Stomach (tissue), 9 donors: ENCODE measurements around the gene PSTPIP2. TPM values are rescaled to one million over a fixed set of nuclear protein-coding genes. Genes with fewer than 3 reads are reported as not detected.

Experiments used
- DNase-seq, 2 donors: peaks; one replicate each; pipeline versions ENCODE4 v3.0.0 to v3.0.0-alpha.2; 2013 to 2019
- H3K27ac ChIP-seq, 5 donors: fragments of 200-600 bp in 4 of 5; sonication (generic) in 4 of 5; one replicate each; pipeline ENCODE4 v1.5.1; 2013 to 2019; ENCODE audit warnings: mild to moderate bottlenecking in 1 of 5, moderate library complexity in 1 of 5
- H3K27me3 ChIP-seq, 3 donors: fragments of 200-600 bp; sonication (generic); one replicate each; pipeline ENCODE4 v1.5.1; 2017 to 2019; ENCODE audit warnings: mixed run types in 1 of 3
- H3K36me3 ChIP-seq, 4 donors: fragments of 200-600 bp; sonication (generic); 1 replicate in 3 of 4; 2 replicates in 1 of 4; pipeline ENCODE4 v1.5.1; 2016 to 2019
- H3K4me1 ChIP-seq, 4 donors: fragments of 200-600 bp; sonication (generic); one replicate each; pipeline ENCODE4 v1.5.1; 2016 to 2019
- H3K4me3 ChIP-seq, 4 donors: fragments of 200-600 bp; sonication (generic) in 3 of 4; one replicate each; pipeline ENCODE4 v1.5.1; 2016 to 2019; ENCODE audit warnings: mild to moderate bottlenecking in 1 of 4
- H3K9me3 ChIP-seq, 4 donors: fragments of 200-600 bp; sonication (generic); one replicate each; pipeline ENCODE4 v1.5.1; 2016 to 2019
- CTCF ChIP-seq, 7 experiments: fragments of 450-650 bp in 4 of 7; fragments of 200-600 bp in 3 of 7; sonication (generic) in 3 of 7; IDR thresholded peaks; one replicate each; pipeline ENCODE4 v1.5.1; 2016 to 2019; ENCODE audit warnings: antibody characterized with exemption in 7 of 7, control low read depth in 2 of 7, mild to moderate bottlenecking in 1 of 7
- EP300 ChIP-seq: sonication (generic); formaldehyde crosslinking; IDR thresholded peaks from one replicate; pipeline ENCODE4 v1.6.1; 2017; ENCODE audit warnings: antibody characterized with exemption
- POLR2A ChIP-seq, 4 donors: fragments of 450-650 bp; IDR thresholded peaks; one replicate each; pipeline ENCODE4 v1.6.1; 2016; ENCODE audit warnings: antibody characterized with exemption in 4 of 4, control low read depth in 2 of 4, mild to moderate bottlenecking in 1 of 4, moderate library complexity in 1 of 4
- POLR2AphosphoS5 ChIP-seq, 3 donors: sonication (generic); formaldehyde crosslinking; IDR thresholded peaks; one replicate each; pipeline ENCODE4 v1.6.1; 2016; ENCODE audit warnings: antibody characterized with exemption in 3 of 3
- WGBS, 5 donors: extraction: QIAGEN DNeasy Blood & Tissue Kit in 3 of 5; methylation state at CpG; one replicate each; pipeline versions ENCODE4 v1.1.5 to v1.1.7; 2013 to 2018; 5-methylcytosine and 5-hydroxymethylcytosine counted together
- intact Hi-C: fragments of 100-400 bp; cut with DNase I; formaldehyde crosslinking; loops from one replicate; pipeline ENCODE4 v1.15.1; 2023; ENCODE audit warnings: low total_unique reads
- polyA plus RNA-seq, 3 donors: library from polyadenylated mRNA; stranded (reverse); fragments of 200-250 nt; gene quantifications; one replicate each; pipeline ENCODE4 v1.2.3, GENCODE V29; 2013
- total RNA-seq, 5 donors: library from RNA; depleted of rRNA; stranded (reverse); fragments of >200 nt; gene quantifications; one replicate each; pipeline versions ENCODE4 v1.1.0 to v1.2.3, GENCODE V29; 2014 to 2016
- donor health status: healthy with polysubstance abuse.
- donor health status: Bipolar disorder and iron deficiency.
- donor health status: healthy.

The PSTPIP2 gene
- total and polyA plus RNA-seq, 8 donors, result 1.2 to 11.0 (median 7.0) TPM

- DNase-seq, result no peak
- H3K9me3 ChIP-seq, result no peaks in the 10 kb centered on the region
- TF ChIP-seq EP300 (no peak), POLR2A (IDR thresholded peaks at IDR 0.05) (no peak), CTCF (IDR thresholded peaks at IDR 0.05) (no peak), POLR2AphosphoS5 (IDR thresholded peaks at IDR 0.05) (no peak)
- peaks cover 0 to 33% (median 14%) of the 10 kb centered on the region in 4 donors for H3K4me1 ChIP-seq
- H3K27ac ChIP-seq, result no peak overlapping the region
- peaks cover 15 to 33% (median 27%) of the 10 kb centered on the region in 4 donors for H3K36me3 ChIP-seq
- no peaks in the 10 kb centered on the region for H3K27me3 ChIP-seq
- H3K4me3 ChIP-seq, result no peak overlapping the region
- intact Hi-C loops, result no loop called here
These were observed 113.3 kb downstream of the PSTPIP2 start for GRCh38 chr18:45958730-45959129.

- Histone ChIP-seq H3K36me3 (peaks cover 18 to 36% (median 34%) of the 10 kb centered on the region in 4 donors), H3K27me3 (no peaks in the 10 kb centered on the region), H3K9me3 (no peaks in the 10 kb centered on the region), H3K27ac (no peak overlapping the region), H3K4me3 (no peak overlapping the region), H3K4me1 (peaks cover 0 to 26% (median 13%) of the 10 kb centered on the region in 4 donors)
- TF ChIP-seq CTCF (IDR thresholded peaks at IDR 0.05) (no peak), EP300 (no peak), POLR2AphosphoS5 (IDR thresholded peaks at IDR 0.05) (no peak), POLR2A (IDR thresholded peaks at IDR 0.05) (no peak)
- no peak for DNase-seq
- intact Hi-C loops, result no loop called here
- WGBS, 5 donors, result 93 to 99% (median 97%) methylated on average over 2 of the region's 2 CpGs
These were observed 114.0 kb downstream of the PSTPIP2 start for GRCh38 chr18:45958027-45958426.

GRCh38 chr18:45957100-45957499 lies 115.0 kb downstream of the PSTPIP2 start:
- H3K9me3 ChIP-seq, result no peaks in the 10 kb centered on the region
- TF ChIP-seq EP300 (no peak), CTCF (IDR thresholded peaks at IDR 0.05) (no peak), POLR2A (IDR thresholded peaks at IDR 0.05) (no peak)
- intact Hi-C loops, result no loop called here
- H3K27me3 ChIP-seq, result no peaks in the 10 kb centered on the region
- peaks cover 27 to 45% (median 43%) of the 10 kb centered on the region in 4 donors for H3K36me3 ChIP-seq
- H3K27ac ChIP-seq, result no peak overlapping the region
- DNase-seq, result no peak
- no peak overlapping the region for H3K4me3 ChIP-seq
- peaks cover 0 to 25% (median 10%) of the 10 kb centered on the region in 4 donors for H3K4me1 ChIP-seq

- WGBS, 5 donors, result 90 to 97% (median 94%) methylated on average over 7 of the region's 7 CpGs
- H3K36me3 ChIP-seq, result peaks cover 37 to 65% (median 63%) of the 10 kb centered on the region in 4 donors
These were observed 117.8 kb downstream of the PSTPIP2 start for GRCh38 chr18:45954070-45954934.

More at GRCh38 chr18:45954070-45954934, 117.8 kb downstream of the PSTPIP2 start:
- Histone ChIP-seq H3K9me3 (no peaks in the 10 kb centered on the region), H3K4me3 (no peak overlapping the region), H3K27ac (no peak overlapping the region), H3K4me1 (peaks cover 0 to 17% (median 6%) of the 10 kb centered on the region in 4 donors), H3K27me3 (no peaks in the 10 kb centered on the region)
- TF ChIP-seq CTCF (IDR thresholded peaks at IDR 0.05) (no peak), POLR2A (IDR thresholded peaks at IDR 0.05) (no peak), EP300 (no peak), POLR2AphosphoS5 (IDR thresholded peaks at IDR 0.05) (no peak)
- DNase-seq, result no peak
- intact Hi-C loops, result no loop called here
